CD4-positive, alpha-beta T cell treated with Interleukin-12 subunit alpha and Interleukin-12 subunit beta, for 1 hour (primary cell): ENCODE results near the gene SPHKAP.
"Not testable (repeated sequence)": the region's sequence is repeated elsewhere in the genome, so short reads cannot be mapped to it uniquely, and the experiment has no call there.

Experiments used
- DNase-seq: peaks from one replicate; pipeline ENCODE4 v3.0.0-alpha.2; 2020

Gene SPHKAP

GRCh38 chr2:228037915-228038314 lies 143.6 kb downstream of the SPHKAP start:
- no peak for DNase-seq

GRCh38 chr2:228023619-228024018 lies 157.9 kb downstream of the SPHKAP start:
- no peak for DNase-seq

GRCh38 chr2:228018311-228018710 lies 163.2 kb downstream of the SPHKAP start:
- no peak for DNase-seq

- no peak for DNase-seq
These were observed 163.7 kb downstream of the SPHKAP start for GRCh38 chr2:228017784-228018183.

- no peak for DNase-seq
These were observed 165.1 kb downstream of the SPHKAP start for GRCh38 chr2:228016402-228016801.

- no peak for DNase-seq
These were observed 165.7 kb downstream of the SPHKAP start for GRCh38 chr2:228015741-228016140.

- DNase-seq = no peak
These were observed 185.1 kb downstream of the SPHKAP start for GRCh38 chr2:227996366-227996765.

- DNase-seq = no peak
These were observed 190.6 kb downstream of the SPHKAP start for GRCh38 chr2:227990937-227991336.

GRCh38 chr2:227973241-227973640 lies 208.2 kb downstream of the SPHKAP start:
- DNase-seq = no peak

GRCh38 chr2:227971619-227972230 lies 209.8 kb downstream of the SPHKAP start:
- no peak for DNase-seq

GRCh38 chr2:227960317-227960716 lies 221.2 kb downstream of the SPHKAP start:
- DNase-seq = no peak

GRCh38 chr2:227942965-227943364 lies 238.5 kb downstream of the SPHKAP start:
- DNase-seq = no peak

- no peak for DNase-seq
These were observed 239.5 kb downstream of the SPHKAP start for GRCh38 chr2:227942021-227942420.

- no peak for DNase-seq
These were observed 242.0 kb downstream of the SPHKAP start for GRCh38 chr2:227939271-227940027.

- not testable (repeated sequence) for DNase-seq
These were observed 245.2 kb downstream of the SPHKAP start for GRCh38 chr2:227936249-227936648.

- DNase-seq = no peak
These were observed 247.6 kb downstream of the SPHKAP start for GRCh38 chr2:227933884-227934283.

GRCh38 chr2:227932403-227932802 lies 249.1 kb downstream of the SPHKAP start:
- no peak for DNase-seq

GRCh38 chr2:227932001-227932400 lies 249.5 kb downstream of the SPHKAP start:
- DNase-seq = no peak
